UCSD-AML1 (cell line): ENCODE measurements around the gene CCDC110.

Source experiments
- DNase-seq: peaks from one replicate; lab custom pipeline; 2025; ENCODE audit not compliant: unreplicated experiment; lab: John Stamatoyannopoulos, UW

Gene CCDC110

DNA sequence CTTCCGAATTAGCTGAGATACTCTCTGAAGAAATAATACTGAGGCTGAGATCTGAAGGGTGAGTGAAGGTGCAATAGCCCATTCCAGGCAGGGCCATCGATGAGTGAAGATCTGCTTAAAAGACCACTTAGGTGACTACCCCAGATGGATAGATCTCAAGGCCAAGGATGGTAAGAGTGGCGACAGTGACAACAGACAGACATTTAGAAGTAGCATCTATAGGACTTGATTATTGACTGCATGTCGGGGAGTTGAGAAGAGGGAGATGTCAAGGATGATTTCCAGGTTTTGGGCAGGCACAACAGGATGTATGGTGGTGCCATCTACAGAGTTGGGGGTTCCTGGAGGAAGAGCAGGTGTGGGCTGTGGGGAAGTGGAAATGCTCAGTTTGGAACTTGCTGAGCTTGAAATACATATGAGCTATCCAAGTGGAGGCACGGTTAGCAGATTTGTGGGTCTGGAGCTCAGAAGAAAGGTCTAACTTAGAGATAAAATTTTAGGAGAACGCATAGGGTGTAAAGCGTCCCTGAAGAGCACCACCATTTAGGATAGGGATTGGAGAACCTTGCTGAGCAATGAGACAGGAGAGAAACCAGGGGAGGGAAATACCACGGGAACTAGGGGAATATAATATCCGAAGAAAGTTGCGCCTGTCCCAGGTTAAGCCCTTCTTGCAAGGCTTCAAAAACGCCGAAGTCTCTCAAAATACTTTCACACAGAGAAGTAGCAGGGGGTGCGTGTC is 46.5 kb downstream of the CCDC110 start:
- DNase-seq: peak; percentile 19

DNA sequence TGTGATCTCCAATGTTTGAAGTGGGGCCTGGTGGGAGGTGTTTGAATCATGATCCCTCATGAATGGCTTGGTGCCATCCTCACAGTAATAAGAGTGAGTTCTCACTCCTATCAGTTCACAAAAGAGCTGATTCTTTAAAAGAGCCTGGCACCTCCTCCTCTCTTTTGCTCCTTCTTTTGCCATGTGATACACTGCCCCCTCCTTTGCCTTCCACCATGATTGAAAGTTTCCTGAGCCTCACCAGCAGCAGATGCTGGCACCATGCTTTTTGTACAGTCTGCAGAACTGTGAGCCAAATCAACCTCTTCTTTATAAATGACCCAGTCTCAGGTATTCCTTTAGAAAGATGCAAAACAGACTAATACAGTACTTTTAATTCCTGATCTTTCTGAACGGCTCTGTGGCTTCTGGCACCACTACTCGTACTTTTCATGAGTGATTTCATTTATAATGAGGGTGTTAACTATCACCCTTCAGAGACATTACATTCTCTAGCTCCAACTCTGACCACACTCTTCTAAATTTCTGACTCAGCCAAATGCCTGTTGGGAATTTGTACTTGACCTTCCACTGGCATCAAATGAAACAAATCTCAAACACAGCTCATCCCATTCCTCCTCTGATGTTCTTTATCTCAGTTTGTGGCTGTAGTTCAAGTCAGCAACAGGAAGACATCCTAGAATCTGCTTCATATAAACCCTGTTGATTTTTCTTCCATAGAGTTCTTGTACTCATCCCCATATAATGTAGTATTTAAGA is 50.0 kb downstream of the CCDC110 start:
- no peak for DNase-seq

DNA sequence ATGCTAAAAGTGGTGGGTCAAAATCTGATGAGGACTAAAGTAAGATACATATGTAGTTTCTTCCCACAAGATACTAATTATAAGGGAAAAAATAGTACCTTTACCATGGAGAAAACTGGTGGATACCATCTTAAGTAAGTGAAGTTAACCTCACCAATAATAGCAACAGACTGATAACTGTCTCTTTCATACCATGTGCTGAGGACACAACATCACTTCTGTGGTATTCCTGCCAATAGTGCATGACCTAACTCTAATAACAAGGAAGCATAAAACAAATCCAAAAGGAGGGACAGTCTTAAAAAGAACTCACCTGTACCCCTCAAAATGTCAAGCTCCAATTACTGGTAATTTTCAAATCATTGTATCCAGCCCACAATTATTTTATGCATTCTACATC is 54.6 kb downstream of the CCDC110 start:
- no peak for DNase-seq

DNA sequence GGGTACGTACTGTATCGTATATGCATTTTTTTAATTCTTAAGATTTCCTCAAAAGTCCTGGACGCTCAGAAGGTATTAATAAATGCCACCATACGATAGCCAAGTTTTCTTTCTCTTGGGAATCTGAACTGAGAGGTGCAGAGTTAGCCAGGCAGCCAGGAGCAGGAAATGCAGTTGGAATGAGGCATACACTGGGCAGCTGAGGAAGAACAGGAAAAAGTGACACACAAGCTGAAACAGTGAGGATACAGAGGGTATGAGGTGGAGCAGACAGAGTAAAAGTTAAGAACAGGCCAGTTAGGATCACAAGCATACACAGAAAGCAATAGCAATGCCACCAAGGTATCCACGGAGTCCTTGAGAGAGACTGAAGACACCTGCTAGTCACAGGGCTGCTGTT is 59.1 kb downstream of the CCDC110 start:
- DNase-seq: no peak

DNA sequence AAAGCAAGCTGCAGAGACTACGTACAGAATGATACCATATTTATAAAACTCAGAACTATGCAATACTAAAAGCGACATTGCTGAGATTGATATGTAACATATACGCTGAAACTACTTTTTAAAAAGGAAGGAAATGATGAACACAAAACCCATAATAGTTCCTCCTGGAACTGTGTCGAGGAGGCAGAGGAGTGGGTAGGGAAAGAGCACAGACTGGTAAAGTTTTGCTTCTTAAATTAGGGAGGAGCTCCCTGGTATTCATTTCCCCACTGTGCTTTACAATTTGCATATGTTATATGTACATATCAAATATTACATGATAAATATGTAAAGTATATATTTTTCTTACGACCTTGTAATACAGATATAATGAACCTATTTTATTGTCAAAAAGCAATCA is 59.7 kb downstream of the CCDC110 start:
- no peak for DNase-seq

DNA sequence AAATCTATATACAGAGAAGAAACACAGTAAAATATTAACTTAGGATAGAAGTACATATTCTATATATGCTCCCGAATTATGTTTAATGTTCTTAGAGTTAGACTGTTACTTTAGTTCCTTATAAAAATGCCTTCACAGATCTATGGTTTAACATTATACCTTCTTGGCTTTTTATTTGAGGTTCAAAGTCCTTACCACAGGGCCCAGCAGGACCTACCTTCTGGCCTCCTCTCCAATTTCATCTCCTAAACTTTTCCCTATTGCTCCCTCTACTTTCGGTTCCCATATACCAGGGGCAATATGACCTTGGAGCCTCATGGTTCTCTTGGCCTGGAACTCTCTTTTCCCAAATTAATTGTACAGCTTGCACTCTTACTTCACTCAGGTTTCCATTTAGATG is 63.1 kb downstream of the CCDC110 start:
- DNase-seq: no peak

DNA sequence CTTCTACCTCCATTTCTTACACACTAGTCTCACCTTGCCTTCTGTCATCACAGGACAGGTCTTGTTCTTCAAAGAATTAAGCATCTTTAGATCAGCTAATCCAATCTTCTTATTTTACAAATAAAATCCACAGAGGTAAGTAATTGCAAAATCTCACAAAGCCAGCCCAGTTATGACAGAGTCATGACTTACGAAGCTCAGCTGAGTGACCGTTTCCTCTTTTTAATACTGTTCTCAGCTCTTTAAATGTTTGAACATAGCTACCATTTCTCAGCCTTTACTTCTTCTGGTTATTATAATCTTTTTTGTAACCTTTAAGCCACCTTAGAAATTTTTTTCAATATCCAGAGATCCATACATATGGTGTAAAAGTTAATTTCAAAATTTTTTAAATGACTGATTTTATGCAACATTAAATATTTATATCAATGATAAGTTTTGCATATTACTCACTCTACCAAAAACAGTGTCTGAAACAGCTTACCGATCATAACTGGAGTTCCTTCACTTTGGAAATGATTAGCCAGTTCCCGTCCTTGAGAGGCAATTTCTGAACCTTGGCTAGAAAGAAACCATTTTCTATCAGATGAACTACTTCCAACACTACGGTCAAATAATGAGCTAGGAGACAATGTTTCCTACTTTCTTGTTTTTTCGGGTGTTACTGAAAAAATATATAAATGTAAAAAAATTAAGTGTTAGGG is 66.1 kb downstream of the CCDC110 start:
- no peak for DNase-seq

DNA sequence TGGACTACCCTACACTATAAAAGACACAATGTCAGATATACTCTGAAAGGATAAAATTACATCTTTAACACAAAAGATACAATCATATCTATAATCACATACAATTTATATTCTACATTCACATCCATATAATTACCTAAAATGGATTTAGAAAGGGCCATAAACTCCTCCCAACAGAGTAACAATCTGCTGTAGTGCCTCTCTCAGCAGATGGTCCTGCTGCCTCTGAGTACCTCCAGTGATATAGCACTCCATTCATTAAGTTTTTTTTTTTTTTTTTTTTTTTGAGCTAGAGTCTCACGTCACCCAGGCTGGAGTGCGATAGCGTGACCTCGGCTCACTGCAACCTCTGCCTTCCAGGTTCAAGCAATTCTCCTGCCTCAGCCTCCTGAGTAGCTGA is 67.5 kb downstream of the CCDC110 start:
- no peak for DNase-seq

DNA sequence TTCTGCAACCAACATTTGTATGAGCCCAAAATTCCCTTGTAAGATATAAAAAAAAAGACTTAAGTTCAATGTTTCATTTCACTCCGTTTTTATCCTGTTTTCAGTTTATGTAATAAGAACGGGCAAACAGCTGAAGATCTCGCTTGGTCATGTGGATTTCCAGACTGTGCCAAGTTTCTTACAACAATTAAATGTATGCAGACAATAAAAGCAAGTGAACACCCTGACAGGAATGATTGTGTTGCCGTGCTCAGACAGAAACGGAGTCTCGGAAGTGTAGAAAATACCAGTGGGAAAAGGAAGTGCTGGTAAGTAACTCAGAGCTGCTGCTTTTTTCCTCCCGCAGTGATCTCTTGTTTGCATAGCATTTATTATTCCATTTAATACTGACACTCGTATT is 72.1 kb downstream of the CCDC110 start:
- no peak for DNase-seq

DNA sequence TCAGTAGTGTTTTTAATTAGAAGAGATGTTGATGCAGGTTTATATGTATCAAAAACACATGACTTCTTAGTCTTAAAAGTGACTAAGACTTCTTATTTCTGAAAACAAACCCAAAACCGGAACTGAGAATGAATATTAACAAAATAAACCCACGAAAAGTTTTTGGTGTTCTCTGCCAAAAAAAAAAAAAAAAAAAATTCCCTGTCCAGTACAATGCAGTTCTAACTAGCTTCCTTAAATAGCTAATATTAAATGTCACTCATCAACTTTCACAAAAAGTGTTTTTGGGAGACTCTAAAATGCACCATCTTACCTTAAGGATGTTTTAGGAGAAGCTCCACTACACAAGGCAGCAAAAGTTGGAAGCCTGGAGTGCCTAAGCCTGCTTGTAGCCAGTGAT is 72.9 kb downstream of the CCDC110 start:
- no peak for DNase-seq

DNA sequence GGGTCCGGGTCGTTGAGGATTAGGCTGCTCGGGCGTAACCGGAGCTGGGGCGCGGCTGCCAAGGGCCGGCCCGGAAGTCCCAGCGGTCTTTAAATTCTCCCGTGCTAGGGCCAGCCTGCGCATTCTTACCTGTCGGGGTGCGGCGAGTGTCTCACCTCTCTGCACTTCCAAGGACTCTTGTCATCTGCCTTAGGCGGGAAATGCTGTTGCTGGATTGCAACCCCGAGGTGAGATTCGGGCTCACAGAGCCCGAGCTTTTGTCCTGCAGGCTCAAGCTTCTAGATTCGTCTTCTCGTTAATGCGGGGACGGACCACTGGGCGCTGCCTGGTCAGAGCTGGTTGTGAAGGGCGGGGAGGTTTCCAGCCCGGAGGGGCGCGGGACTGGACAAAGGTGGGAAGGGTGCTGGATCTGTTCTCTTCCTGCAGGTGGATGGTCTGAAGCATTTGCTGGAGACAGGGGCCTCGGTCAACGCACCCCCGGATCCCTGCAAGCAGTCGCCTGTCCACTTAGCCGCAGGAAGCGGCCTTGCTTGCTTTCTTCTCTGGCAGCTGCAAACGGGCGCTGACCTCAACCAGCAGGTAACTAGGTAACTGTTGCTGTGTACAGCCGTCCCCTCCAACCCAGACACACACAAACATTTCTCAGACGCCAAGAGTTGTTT is 74.7 kb downstream of the CCDC110 start, which contains the start of gene ANKRD37:
Gene ANKRD37 (plus strand): TSS at position 118 of the 662 bp plus-strand sequence. CDS start 83 bp downstream, at position 201.
- DNase-seq: no peak

DNA sequence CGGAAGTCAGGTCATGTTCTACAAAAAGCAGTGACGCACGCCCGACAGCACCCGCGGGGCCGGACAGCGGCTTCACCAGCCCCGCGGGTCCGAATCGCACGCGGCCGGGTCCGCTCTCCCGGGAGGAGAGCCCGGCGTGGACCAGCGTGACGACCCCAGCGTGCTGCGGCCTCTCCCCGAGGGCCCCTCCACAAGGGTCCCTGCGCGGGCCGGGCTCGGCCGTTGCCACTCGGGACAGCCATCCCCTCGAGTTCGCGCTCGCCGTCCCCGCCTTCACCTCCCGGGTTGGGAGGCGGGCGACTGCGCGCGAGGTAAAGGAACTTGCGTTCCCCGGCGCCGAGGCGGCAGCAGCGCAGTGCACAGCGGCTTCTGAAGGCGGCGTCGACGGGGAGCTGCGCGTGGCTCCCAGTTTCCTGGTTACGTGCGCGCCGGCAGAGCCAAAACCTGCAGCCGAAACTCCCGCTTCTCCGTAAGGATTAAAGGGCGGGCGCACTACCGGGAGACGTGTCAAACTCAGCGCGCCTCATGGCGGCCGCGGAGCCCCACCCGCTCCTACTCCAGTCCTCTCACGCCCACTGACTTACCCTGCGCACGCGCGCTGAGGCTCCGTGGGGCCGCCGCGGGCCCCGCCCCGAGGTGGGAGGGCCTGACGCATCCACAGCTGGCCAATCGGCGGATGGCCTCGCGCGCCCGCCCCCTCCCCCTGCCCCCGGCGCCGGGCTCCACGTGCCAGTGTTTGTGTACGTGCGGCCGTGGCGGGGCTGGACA is 75.4 kb downstream of the CCDC110 start:
- DNase-seq: peak; percentile 98

DNA sequence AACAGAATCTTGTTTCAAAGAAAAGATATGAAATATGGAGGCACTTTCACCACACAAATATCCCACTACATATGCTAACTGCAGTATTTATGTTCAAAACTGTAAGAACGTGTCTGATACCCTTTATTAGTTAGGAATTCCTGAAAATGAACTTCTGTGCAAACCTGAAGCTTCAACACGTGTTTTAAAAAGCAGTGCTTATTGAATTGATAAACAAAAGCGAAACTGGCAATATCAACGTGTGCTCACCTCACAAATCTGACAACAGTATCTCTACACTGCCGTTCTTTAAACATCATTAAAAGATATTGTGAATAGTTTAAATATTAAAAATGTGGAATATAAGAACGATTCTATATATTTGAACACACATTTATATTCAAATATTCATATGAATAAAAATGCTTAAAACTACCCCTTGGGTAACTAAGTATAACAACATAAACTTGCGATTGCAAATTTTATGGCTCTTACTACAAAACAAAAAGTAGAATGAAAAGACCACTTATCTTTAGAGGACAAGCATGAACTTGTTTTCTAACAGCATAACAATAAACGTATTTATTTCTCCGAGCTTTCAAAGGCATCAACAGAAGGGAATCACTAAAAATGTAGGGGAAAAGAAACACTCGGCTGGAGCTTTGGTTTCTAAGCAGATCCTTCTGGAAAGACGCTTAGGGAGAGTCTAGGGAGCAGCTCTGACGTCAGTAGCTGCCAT is 76.1 kb downstream of the CCDC110 start, which contains the start of gene LRP2BP:
Gene LRP2BP (minus strand): TSS at position 687 of the 718 bp plus-strand sequence. CDS start 17,738 bp downstream, outside the sequence.
- DNase-seq: no peak
